Smooth muscle cell (in vitro differentiated cells): ENCODE results near the gene NFX1. TPM values are rescaled to one million over a fixed set of nuclear protein-coding genes. Genes with fewer than 3 reads are reported as not detected.
A peak's percentile ranks its signal among the peaks of the same experiment; 100 is the strongest.

Experiments used
- DNase-seq: peaks from one replicate; lab custom pipeline; 2025; ENCODE audit not compliant: unreplicated experiment; lab: John Stamatoyannopoulos, UW
- H2AFZ ChIP-seq: fragments of 200-600 bp; sonication (generic); 2 replicates; pipeline ENCODE4 v1.6.0; 2016; ENCODE audit warnings: antibody characterized with exemption, low read depth, mild to moderate bottlenecking
- H3F3A ChIP-seq: fragments of 200-600 bp; sonication (generic); 2 replicates; pipeline ENCODE4 v1.6.0; 2017; ENCODE audit warnings: antibody characterized with exemption, low read depth
- H3K27ac ChIP-seq: fragments of 200-600 bp; sonication (generic); 2 replicates; pipeline ENCODE4 v1.5.1; 2016; ENCODE audit warnings: low read depth, mild to moderate bottlenecking
- H3K27me3 ChIP-seq: fragments of 200-600 bp; sonication (generic); 2 replicates; pipeline ENCODE4 v1.6.1; 2016; ENCODE audit warnings: low read depth, mild to moderate bottlenecking
- H3K36me3 ChIP-seq: fragments of 200-600 bp; sonication (generic); 2 replicates; pipeline ENCODE4 v1.5.1; 2016; ENCODE audit warnings: low read depth
- H3K4me1 ChIP-seq: fragments of 200-600 bp; sonication (generic); 2 replicates; pipeline ENCODE4 v1.5.1; 2016; ENCODE audit warnings: low read depth
- H3K4me2 ChIP-seq: fragments of 200-600 bp; sonication (generic); 2 replicates; pipeline ENCODE4 v1.6.0; 2016; ENCODE audit warnings: mild to moderate bottlenecking
- H3K4me3 ChIP-seq: fragments of 200-600 bp; sonication (generic); 2 replicates; pipeline ENCODE4 v1.5.1; 2016; ENCODE audit warnings: mild to moderate bottlenecking
- H3K79me2 ChIP-seq: fragments of 200-600 bp; sonication (generic); 2 replicates; pipeline ENCODE4 v1.6.0; 2016; ENCODE audit warnings: low read depth, mild to moderate bottlenecking
- H3K9ac ChIP-seq: fragments of 200-600 bp; sonication (generic); 2 replicates; pipeline ENCODE4 v1.6.0; 2016; ENCODE audit warnings: low read depth
- H3K9me3 ChIP-seq: fragments of 200-600 bp; sonication (generic); replicated peaks from 2 replicates; pipeline ENCODE4 v1.5.1; 2016; ENCODE audit warnings: low read depth
- H4K20me1 ChIP-seq: fragments of 200-600 bp; sonication (generic); 2 replicates; pipeline ENCODE4 v1.6.0; 2016; ENCODE audit warnings: low read depth
- CTCF ChIP-seq: fragments of 200-600 bp; sonication (generic); IDR thresholded peaks from 2 replicates; pipeline ENCODE4 v1.5.1; 2017; ENCODE audit warnings: borderline replicate concordance, mild to moderate bottlenecking, antibody characterized with exemption; ENCODE audit not compliant: insufficient read depth, poor library complexity, severe bottlenecking
- WGBS: methylation state at CpG from one replicate; pipeline ENCODE4 v1.1.7; 2016; ENCODE audit warnings: low lambda C conversion rate; 5-methylcytosine and 5-hydroxymethylcytosine counted together
- polyA plus RNA-seq: library from polyadenylated mRNA; unstranded; fragments of >200 nt; fragmentation: Nextera tagmentation; extraction: Ambion mirVana; gene quantifications from 2 replicates; pipeline ENCODE4 v1.2.1, GENCODE V29; 2016
- total RNA-seq: library from RNA; depleted of rRNA; stranded (reverse); fragments of >200 nt; gene quantifications from 2 replicates; pipeline ENCODE4 v1.2.3, GENCODE V29; 2014

NFX1 gene
- total and polyA plus RNA-seq, 2 experiments from 2014 or later, result 19.3 to 22.8 TPM

GRCh38 chr9:33404788-33405362 lies 114.6 kb downstream of the NFX1 start:
- Histone ChIP-seq H2AFZ (no peak overlapping the region), H3K9me3 (no peaks in the 10 kb centered on the region), H4K20me1 (no peaks in the 10 kb centered on the region), H3F3A (no peaks in the 10 kb centered on the region), H3K9ac (no peak overlapping the region), H3K4me1 (no peaks in the 10 kb centered on the region), H3K79me2 (no peaks in the 10 kb centered on the region), H3K4me3 (no peak overlapping the region), H3K27ac (no peak overlapping the region), H3K4me2 (no peak overlapping the region), H3K36me3 (no peaks in the 10 kb centered on the region), H3K27me3 (no peaks in the 10 kb centered on the region)
- no peak for TF ChIP-seq CTCF
- 79% methylated on average over 4 of the region's 4 CpGs for WGBS
- DNase-seq, result no peak

- no peaks in the 10 kb centered on the region for H3K36me3 ChIP-seq
- no peak overlapping the region for H2AFZ ChIP-seq
- DNase-seq, result no peak
- H3K9ac ChIP-seq, result no peak overlapping the region
- H3F3A ChIP-seq, result no peaks in the 10 kb centered on the region
- H3K27me3 ChIP-seq, result no peaks in the 10 kb centered on the region
- no peaks in the 10 kb centered on the region for H3K4me1 ChIP-seq
- no peak overlapping the region for H3K27ac ChIP-seq
- WGBS, result 92% methylated on average over 3 of the region's 3 CpGs
- H3K4me3 ChIP-seq, result no peak overlapping the region
- no peak overlapping the region for H3K4me2 ChIP-seq
- no peaks in the 10 kb centered on the region for H3K79me2 ChIP-seq
- no peaks in the 10 kb centered on the region for H3K9me3 ChIP-seq
- no peak for TF ChIP-seq CTCF
- no peaks in the 10 kb centered on the region for H4K20me1 ChIP-seq
Observed at GRCh38 chr9:33407061-33407460, 116.7 kb downstream of the NFX1 start.

- Histone ChIP-seq H3K4me2 (no peak overlapping the region), H2AFZ (no peak overlapping the region), H3K36me3 (no peaks in the 10 kb centered on the region), H3K27ac (no peak overlapping the region), H4K20me1 (no peaks in the 10 kb centered on the region), H3K4me1 (no peaks in the 10 kb centered on the region), H3K4me3 (no peak overlapping the region), H3K9ac (no peak overlapping the region), H3K79me2 (no peaks in the 10 kb centered on the region), H3F3A (no peaks in the 10 kb centered on the region), H3K27me3 (no peaks in the 10 kb centered on the region), H3K9me3 (no peaks in the 10 kb centered on the region)
- 96% methylated on average over 5 of the region's 5 CpGs for WGBS
- TF ChIP-seq CTCF, result no peak
- DNase-seq, result no peak
Observed at GRCh38 chr9:33408087-33408486, 117.8 kb downstream of the NFX1 start.

- WGBS, result 88% methylated on average over 3 of the region's 3 CpGs
- no peaks in the 10 kb centered on the region for H3K4me1 ChIP-seq
- H3K9me3 ChIP-seq, result no peaks in the 10 kb centered on the region
- H4K20me1 ChIP-seq, result no peaks in the 10 kb centered on the region
- H3K9ac ChIP-seq, result no peak overlapping the region
- H3K36me3 ChIP-seq, result no peaks in the 10 kb centered on the region
- H3K27me3 ChIP-seq, result no peaks in the 10 kb centered on the region
- no peak for TF ChIP-seq CTCF
- no peak overlapping the region for H3K4me2 ChIP-seq
- H3K79me2 ChIP-seq, result no peaks in the 10 kb centered on the region
- H3K27ac ChIP-seq, result no peak overlapping the region
- H2AFZ ChIP-seq, result peak overlapping the region; percentile 45
- DNase-seq, result no peak
- H3K4me3 ChIP-seq, result no peak overlapping the region
- H3F3A ChIP-seq, result no peaks in the 10 kb centered on the region
Observed at GRCh38 chr9:33414268-33414667, 124.0 kb downstream of the NFX1 start.
